GM23338 (cell line): ENCODE measurements around the gene ACSM2A. TPM values are rescaled to one million over a fixed set of nuclear protein-coding genes. Genes with fewer than 3 reads are reported as not detected.
"Not testable (repeated sequence)": the region's sequence is repeated elsewhere in the genome, so short reads cannot be mapped to it uniquely, and the experiment has no call there.

Source experiments
- ATAC-seq: fragments of 200-7000 bp; cut with Tn5 transposase; 3 replicates; pipeline ENCODE4 v1.9.1; 2020
- DNase-seq: peaks from one replicate; pipeline ENCODE4 v3.0.0-alpha.2; 2015; ENCODE audit warnings: low spot score
- H2AFZ ChIP-seq: fragments of 200-600 bp; sonication (generic); 2 replicates; pipeline ENCODE4 v1.8.0; 2016; ENCODE audit warnings: antibody characterized with exemption, mild to moderate bottlenecking, moderate library complexity
- H3F3A ChIP-seq: fragments of 200-600 bp; sonication (generic); replicated peaks from 2 replicates; pipeline ENCODE4 v1.8.0; 2017; ENCODE audit warnings: antibody characterized with exemption, mixed run types, low read depth
- H3K27ac ChIP-seq: fragments of 200-600 bp; sonication (generic); 2 replicates; pipeline ENCODE4 v1.6.1; 2016; ENCODE audit warnings: low read depth
- H3K27me3 ChIP-seq: fragments of 200-600 bp; sonication (generic); 2 replicates; pipeline ENCODE4 v1.8.0; 2016; ENCODE audit warnings: mild to moderate bottlenecking, mixed run types, moderate library complexity; ENCODE audit not compliant: insufficient read depth
- H3K36me3 ChIP-seq: fragments of 200-600 bp; sonication (generic); 2 replicates; pipeline ENCODE4 v1.8.0; 2016; ENCODE audit warnings: mild to moderate bottlenecking; ENCODE audit not compliant: insufficient read depth
- H3K4me1 ChIP-seq: fragments of 200-600 bp; sonication (generic); 2 replicates; pipeline ENCODE4 v1.8.0; 2016; ENCODE audit warnings: mild to moderate bottlenecking, moderate library complexity; ENCODE audit not compliant: insufficient read depth
- H3K4me2 ChIP-seq: fragments of 200-600 bp; sonication (generic); 2 replicates; pipeline ENCODE4 v1.7.1; 2017; ENCODE audit warnings: mixed run types
- H3K4me3 ChIP-seq: fragments of 200-600 bp; sonication (generic); 2 replicates; pipeline ENCODE4 v1.6.1; 2016; ENCODE audit warnings: mixed run types
- H3K79me2 ChIP-seq: fragments of 200-600 bp; sonication (generic); replicated peaks from 2 replicates; pipeline ENCODE4 v1.8.0; 2017; ENCODE audit warnings: mild to moderate bottlenecking; ENCODE audit not compliant: insufficient read depth
- H3K9me2 ChIP-seq: fragments of 200-600 bp; sonication (generic); 2 replicates; pipeline ENCODE4 v1.8.0; 2017; ENCODE audit not compliant: insufficient read depth
- H4K20me1 ChIP-seq: fragments of 200-600 bp; sonication (generic); replicated peaks from 2 replicates; pipeline ENCODE4 v1.8.0; 2017; ENCODE audit warnings: mild to moderate bottlenecking; ENCODE audit not compliant: insufficient read depth
- H3K27ac Mint-ChIP-seq: 2 replicates; pipeline ENCODE4 v1.8.0; 2020; ENCODE audit warnings: inconsistent platforms, mild to moderate bottlenecking, moderate library complexity, mixed read lengths
- H3K27me3 Mint-ChIP-seq: 3 replicates; pipeline ENCODE4 v1.8.0; 2022; ENCODE audit warnings: low read depth, mild to moderate bottlenecking, moderate library complexity, mixed read lengths, inconsistent platforms; ENCODE audit not compliant: insufficient read depth, poor library complexity
- H3K36me3 Mint-ChIP-seq: 3 replicates; pipeline ENCODE4 v1.8.0; 2021; ENCODE audit warnings: low read depth, mild to moderate bottlenecking, inconsistent platforms, moderate library complexity, mixed read lengths
- H3K4me1 Mint-ChIP-seq: 3 replicates; pipeline ENCODE4 v1.8.0; 2020; ENCODE audit warnings: mild to moderate bottlenecking, inconsistent platforms, mixed read lengths
- H3K4me3 Mint-ChIP-seq: 3 replicates; pipeline ENCODE4 v1.8.0; 2021; ENCODE audit warnings: moderate library complexity, mild to moderate bottlenecking, inconsistent platforms, mixed read lengths
- H3K9me3 Mint-ChIP-seq: 3 replicates; pipeline ENCODE4 v1.8.0; 2020; ENCODE audit warnings: moderate library complexity, mild to moderate bottlenecking, inconsistent platforms, mixed read lengths
- CREB1 ChIP-seq: fragments of 250-450 bp; sonication (Bioruptor Pico); IDR thresholded peaks from 2 replicates; pipeline ENCODE4 v1.5.0; 2020; ENCODE audit warnings: low read depth, mild to moderate bottlenecking, moderate library complexity
- CTCF ChIP-seq, 2 experiments: fragments of 200-600 bp in 1 of 2; sonication (generic) in 1 of 2; conservative IDR thresholded peaks; 2 replicates each; pipeline versions ENCODE4 v1.5.1 to v1.6.1; 2016 to 2017; ENCODE audit warnings: antibody characterized with exemption in 2 of 2, low read depth in 2 of 2, mild to moderate bottlenecking in 2 of 2, moderate library complexity in 1 of 2
- EZH2 ChIP-seq: fragments of 200-600 bp; sonication (generic); IDR thresholded peaks from one replicate; pipeline ENCODE4 v1.8.0; 2017; ENCODE audit warnings: antibody characterized with exemption, mild to moderate bottlenecking, low read depth; ENCODE audit not compliant: unreplicated experiment
- NANOG ChIP-seq: IDR thresholded peaks from 2 replicates; pipeline ENCODE4 v1.6.1; 2016; ENCODE audit warnings: antibody characterized with exemption, borderline replicate concordance
- POLR2AphosphoS5 ChIP-seq: IDR thresholded peaks from 2 replicates; pipeline ENCODE4 v1.6.1; 2016; ENCODE audit warnings: antibody characterized with exemption, low read depth
- REST ChIP-seq: IDR thresholded peaks from one replicate; pipeline ENCODE4 v1.6.1; 2018; ENCODE audit warnings: antibody characterized with exemption; ENCODE audit not compliant: unreplicated experiment
- STAT1 ChIP-seq: IDR thresholded peaks from one replicate; pipeline ENCODE4 v1.6.1; 2016; ENCODE audit warnings: antibody characterized with exemption; ENCODE audit not compliant: unreplicated experiment
- ZNF331 ChIP-seq: fragments of 250-450 bp; sonication (Bioruptor Pico); IDR thresholded peaks from 2 replicates; pipeline ENCODE4 v1.5.0; 2020; ENCODE audit warnings: low read depth, mild to moderate bottlenecking, moderate library complexity
- ZNF462 ChIP-seq: fragments of 250-450 bp; sonication (Bioruptor Pico); IDR thresholded peaks from 2 replicates; pipeline ENCODE4 v1.5.0; 2020; ENCODE audit warnings: mild to moderate bottlenecking, moderate library complexity
- long read RNA-seq: library from polyadenylated mRNA; unstranded; transcript quantifications from one replicate; pipeline ENCODE4 v2.0.0, GENCODE V29; 2020; ENCODE audit not compliant: unreplicated experiment
- polyA plus RNA-seq: library from polyadenylated mRNA; unstranded; fragments of >200 nt; fragmentation: Nextera tagmentation; extraction: Ambion mirVana; gene quantifications from 2 replicates; pipeline ENCODE4 v1.2.1, GENCODE V29; 2016
- total RNA-seq: library from RNA; depleted of rRNA; stranded (reverse); fragments of >200 nt; shearing (Covaris generic); gene quantifications from 2 replicates; pipeline ENCODE4 v1.2.3, GENCODE V29; 2014; rRNA removed
- TF ChIP-seq, protein P1 (sequence below): IDR thresholded peaks from 2 replicates; pipeline ENCODE4 v1.6.1; 2016; ENCODE audit warnings: antibody characterized with exemption

Gene ACSM2A
- total RNA-seq = not detected in 2 replicates
- not detected in 2 replicates for polyA plus RNA-seq
- long read RNA-seq = 0 reads

GRCh38 chr16:20451364-20451763 lies at the start of gene ACSM2A:
ACSM2A (plus strand) TSS chr16:20451521; CDS start chr16:20460115, 8,594 bp downstream.
- H3K36me3 Mint-ChIP-seq, H3K4me3 ChIP-seq, H3K4me2 ChIP-seq, H3K27ac Mint-ChIP-seq, ATAC-seq, H3K27ac ChIP-seq, H3K79me2 ChIP-seq, H4K20me1 ChIP-seq, H3F3A ChIP-seq, H2AFZ ChIP-seq, H3K4me3 Mint-ChIP-seq, H3K4me1 Mint-ChIP-seq, H3K27me3 Mint-ChIP-seq, H3K36me3 ChIP-seq, DNase-seq, H3K4me1 ChIP-seq, H3K27me3 ChIP-seq, H3K9me2 ChIP-seq, H3K9me3 Mint-ChIP-seq: not testable (repeated sequence)

GRCh38 chr16:20402651-20403050 lies 48.7 kb upstream of the ACSM2A start:
- Histone ChIP-seq H3K4me1 (no peaks in the 10 kb centered on the region), H2AFZ (no peak overlapping the region), H3K9me2 (no peaks in the 10 kb centered on the region), H3K4me3 (no peak overlapping the region), H3K36me3 (no peaks in the 10 kb centered on the region), H3K27ac (no peak overlapping the region), H4K20me1 (no peaks in the 10 kb centered on the region), H3K27me3 (no peaks in the 10 kb centered on the region), H3F3A (no peaks in the 10 kb centered on the region), H3K79me2 (no peaks in the 10 kb centered on the region), H3K4me2 (no peak overlapping the region)
- Mint-ChIP-seq H3K27me3 (peaks cover 1% of the 10 kb centered on the region), H3K4me3 (no peak overlapping the region), H3K27ac (no peak overlapping the region; the same call in 1 of the 2 replicates), H3K4me1 (no peaks in the 10 kb centered on the region), H3K9me3 (no peaks in the 10 kb centered on the region), H3K36me3 (no peaks in the 10 kb centered on the region)
- no peak for DNase-seq
- ATAC-seq = no peak
- TF ChIP-seq NANOG (no peak), REST (no peak), CREB1 (CRISPR knock-in tag) (no peak), ZNF462 (CRISPR knock-in tag) (no peak), EZH2 (no peak), STAT1 (no peak), CTCF (conservative IDR thresholded peaks at IDR 0.05; ENCODE audit: low read depth in 2 of 2) (no peak), POLR2AphosphoS5 (no peak), ZNF331 (CRISPR knock-in tag) (no peak)
- TF ChIP-seq, protein P1, sequence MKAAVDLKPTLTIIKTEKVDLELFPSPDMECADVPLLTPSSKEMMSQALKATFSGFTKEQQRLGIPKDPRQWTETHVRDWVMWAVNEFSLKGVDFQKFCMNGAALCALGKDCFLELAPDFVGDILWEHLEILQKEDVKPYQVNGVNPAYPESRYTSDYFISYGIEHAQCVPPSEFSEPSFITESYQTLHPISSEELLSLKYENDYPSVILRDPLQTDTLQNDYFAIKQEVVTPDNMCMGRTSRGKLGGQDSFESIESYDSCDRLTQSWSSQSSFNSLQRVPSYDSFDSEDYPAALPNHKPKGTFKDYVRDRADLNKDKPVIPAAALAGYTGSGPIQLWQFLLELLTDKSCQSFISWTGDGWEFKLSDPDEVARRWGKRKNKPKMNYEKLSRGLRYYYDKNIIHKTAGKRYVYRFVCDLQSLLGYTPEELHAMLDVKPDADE = no peak
